Measurements from ENCODE around the gene SHISA3. TPM values are rescaled to one million over a fixed set of nuclear protein-coding genes. Genes with fewer than 3 reads are reported as not detected.
A peak's percentile ranks its signal among the peaks of the same experiment; 100 is the strongest.

Gene SHISA3
- total RNA-seq, 1 donor: not detected

GRCh38 chr4:42396361-42396751 is 932 bp upstream of the SHISA3 start:
- no peaks in the 10 kb centered on the region for H3K4me1 ChIP-seq (ENCODE audit: insufficient read depth, low read length)
- TF ChIP-seq, protein P1, sequence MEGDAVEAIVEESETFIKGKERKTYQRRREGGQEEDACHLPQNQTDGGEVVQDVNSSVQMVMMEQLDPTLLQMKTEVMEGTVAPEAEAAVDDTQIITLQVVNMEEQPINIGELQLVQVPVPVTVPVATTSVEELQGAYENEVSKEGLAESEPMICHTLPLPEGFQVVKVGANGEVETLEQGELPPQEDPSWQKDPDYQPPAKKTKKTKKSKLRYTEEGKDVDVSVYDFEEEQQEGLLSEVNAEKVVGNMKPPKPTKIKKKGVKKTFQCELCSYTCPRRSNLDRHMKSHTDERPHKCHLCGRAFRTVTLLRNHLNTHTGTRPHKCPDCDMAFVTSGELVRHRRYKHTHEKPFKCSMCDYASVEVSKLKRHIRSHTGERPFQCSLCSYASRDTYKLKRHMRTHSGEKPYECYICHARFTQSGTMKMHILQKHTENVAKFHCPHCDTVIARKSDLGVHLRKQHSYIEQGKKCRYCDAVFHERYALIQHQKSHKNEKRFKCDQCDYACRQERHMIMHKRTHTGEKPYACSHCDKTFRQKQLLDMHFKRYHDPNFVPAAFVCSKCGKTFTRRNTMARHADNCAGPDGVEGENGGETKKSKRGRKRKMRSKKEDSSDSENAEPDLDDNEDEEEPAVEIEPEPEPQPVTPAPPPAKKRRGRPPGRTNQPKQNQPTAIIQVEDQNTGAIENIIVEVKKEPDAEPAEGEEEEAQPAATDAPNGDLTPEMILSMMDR (IDR thresholded peaks at IDR 0.05; ENCODE audit: extremely low read depth, low read depth, low read length): no peak
- no peaks in the 10 kb centered on the region for H3K79me2 ChIP-seq (ENCODE audit: insufficient read depth, low read length)
- no peaks in the 10 kb centered on the region for H4K20me1 ChIP-seq (ENCODE audit: insufficient read depth, low read length)
- no peak overlapping the region for H3K27ac ChIP-seq (ENCODE audit: low read depth, low read length)
- H3K27me3 ChIP-seq (ENCODE audit: insufficient read depth, low read length): peaks cover 28% of the 10 kb centered on the region
- H3K4me3 ChIP-seq (ENCODE audit: insufficient read depth, low read length): no peak overlapping the region
- H3K9me3 ChIP-seq (ENCODE audit: low read depth, low read length): no peaks in the 10 kb centered on the region
- no peaks in the 10 kb centered on the region for H3K36me3 ChIP-seq (ENCODE audit: insufficient read depth, low read length)
- no peak overlapping the region for H2AFZ ChIP-seq (ENCODE audit: low read length)
- H3K4me2 ChIP-seq (ENCODE audit: insufficient read depth, low read length): no peak overlapping the region
- DNase-seq (ENCODE audit: insufficient read length, low spot score, missing footprints): no peak

DNA sequence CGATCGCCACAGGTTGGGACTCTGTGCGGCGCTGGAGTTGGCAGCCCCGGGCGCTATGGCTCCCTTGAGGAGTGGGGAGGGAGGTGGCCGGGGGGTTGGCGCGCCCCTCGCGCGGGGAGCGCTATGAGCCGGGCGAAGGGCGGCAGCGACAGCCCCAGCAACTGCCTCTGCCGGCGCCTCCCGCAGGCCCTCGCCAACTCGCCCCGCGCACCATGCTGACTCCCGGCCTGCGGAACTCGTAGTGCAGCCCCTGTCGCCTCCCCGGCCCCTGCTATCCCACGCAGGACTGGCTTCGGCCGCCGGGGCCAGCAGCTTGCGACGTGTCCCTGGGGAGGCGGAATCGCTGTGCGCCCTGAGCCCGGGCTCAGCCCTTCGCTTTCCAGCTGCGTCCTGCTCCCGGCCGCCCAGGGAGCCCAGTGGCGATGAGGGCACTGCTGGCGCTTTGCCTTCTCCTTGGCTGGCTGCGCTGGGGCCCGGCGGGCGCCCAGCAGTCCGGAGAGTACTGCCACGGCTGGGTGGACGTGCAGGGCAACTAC is 415 bp downstream of the SHISA3 start:
- TF ChIP-seq, protein P1 (IDR thresholded peaks at IDR 0.05; ENCODE audit: extremely low read depth, low read depth, low read length): no peak
- no peaks in the 10 kb centered on the region for H3K79me2 ChIP-seq (ENCODE audit: insufficient read depth, low read length)
- no peaks in the 10 kb centered on the region for H4K20me1 ChIP-seq (ENCODE audit: insufficient read depth, low read length)
- no peaks in the 10 kb centered on the region for H3K36me3 ChIP-seq (ENCODE audit: insufficient read depth, low read length)
- H3K9me3 ChIP-seq (ENCODE audit: low read depth, low read length): no peaks in the 10 kb centered on the region
- H3K4me1 ChIP-seq (ENCODE audit: insufficient read depth, low read length): no peaks in the 10 kb centered on the region
- peak overlapping the region; percentile 28 for H3K4me2 ChIP-seq (ENCODE audit: insufficient read depth, low read length)
- H3K4me3 ChIP-seq (ENCODE audit: insufficient read depth, low read length): peak overlapping the region; percentile 7
- no peak overlapping the region for H3K27ac ChIP-seq (ENCODE audit: low read depth, low read length)
- H2AFZ ChIP-seq (ENCODE audit: low read length): no peak overlapping the region
- DNase-seq (ENCODE audit: insufficient read length, low spot score, missing footprints): peak; percentile 55
- peaks cover 28% of the 10 kb centered on the region for H3K27me3 ChIP-seq (ENCODE audit: insufficient read depth, low read length)

- Histone ChIP-seq H2AFZ (ENCODE audit: low read length) (no peak overlapping the region), H3K4me3 (ENCODE audit: insufficient read depth, low read length) (peak overlapping the region; percentile 7), H3K4me1 (ENCODE audit: insufficient read depth, low read length) (no peaks in the 10 kb centered on the region), H3K27ac (ENCODE audit: low read depth, low read length) (no peak overlapping the region), H3K9me3 (ENCODE audit: low read depth, low read length) (no peaks in the 10 kb centered on the region), H3K4me2 (ENCODE audit: insufficient read depth, low read length) (no peak overlapping the region), H3K79me2 (ENCODE audit: insufficient read depth, low read length) (no peaks in the 10 kb centered on the region), H4K20me1 (ENCODE audit: insufficient read depth, low read length) (no peaks in the 10 kb centered on the region), H3K36me3 (ENCODE audit: insufficient read depth, low read length) (no peaks in the 10 kb centered on the region), H3K27me3 (ENCODE audit: insufficient read depth, low read length) (peaks cover 28% of the 10 kb centered on the region)
- peak; percentile 68 for DNase-seq (ENCODE audit: insufficient read length, low spot score, missing footprints)
- TF ChIP-seq, protein P1 (IDR thresholded peaks at IDR 0.05; ENCODE audit: extremely low read depth, low read depth, low read length): no peak
These were observed 1.0 kb downstream of the SHISA3 start for GRCh38 chr4:42398171-42398870.

DNA sequence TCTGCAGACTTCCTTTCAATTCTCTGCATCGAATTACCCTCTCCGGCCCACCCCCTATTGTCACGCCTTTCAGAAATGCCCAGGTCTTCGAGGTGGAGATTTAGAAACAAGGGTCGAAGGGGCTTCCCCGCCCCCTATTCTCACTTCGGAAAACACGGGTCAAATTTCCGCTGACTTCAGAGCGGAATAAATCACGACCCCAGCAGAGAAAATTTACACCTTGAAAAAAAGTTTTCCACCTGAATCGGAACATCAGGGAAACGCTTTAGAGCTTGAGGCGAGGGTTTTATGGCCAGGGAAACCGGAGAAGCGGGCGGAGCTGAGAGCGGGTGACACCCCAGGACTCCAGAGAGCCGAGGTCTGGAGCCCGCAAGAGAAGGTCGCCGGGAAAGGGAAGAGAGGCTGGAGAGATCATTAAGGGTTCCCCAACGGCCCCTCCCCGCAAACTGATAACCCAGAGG is 1.6 kb downstream of the SHISA3 start:
- Histone ChIP-seq H3K27ac (ENCODE audit: low read depth, low read length) (no peak overlapping the region), H3K36me3 (ENCODE audit: insufficient read depth, low read length) (no peaks in the 10 kb centered on the region), H4K20me1 (ENCODE audit: insufficient read depth, low read length) (no peaks in the 10 kb centered on the region), H3K4me2 (ENCODE audit: insufficient read depth, low read length) (no peak overlapping the region), H2AFZ (ENCODE audit: low read length) (no peak overlapping the region), H3K27me3 (ENCODE audit: insufficient read depth, low read length) (peaks cover 28% of the 10 kb centered on the region), H3K4me1 (ENCODE audit: insufficient read depth, low read length) (no peaks in the 10 kb centered on the region), H3K79me2 (ENCODE audit: insufficient read depth, low read length) (no peaks in the 10 kb centered on the region), H3K4me3 (ENCODE audit: insufficient read depth, low read length) (no peak overlapping the region), H3K9me3 (ENCODE audit: low read depth, low read length) (no peaks in the 10 kb centered on the region)
- DNase-seq (ENCODE audit: insufficient read length, low spot score, missing footprints): no peak
- TF ChIP-seq, protein P1 (IDR thresholded peaks at IDR 0.05; ENCODE audit: extremely low read depth, low read depth, low read length): no peak
